ENCODE measurements around the gene TMEM132D. TPM values are rescaled to one million over a fixed set of nuclear protein-coding genes. Genes with fewer than 3 reads are reported as not detected.

Gene TMEM132D
- polyA plus RNA-seq, 1 donor: 1.2 TPM

DNA sequence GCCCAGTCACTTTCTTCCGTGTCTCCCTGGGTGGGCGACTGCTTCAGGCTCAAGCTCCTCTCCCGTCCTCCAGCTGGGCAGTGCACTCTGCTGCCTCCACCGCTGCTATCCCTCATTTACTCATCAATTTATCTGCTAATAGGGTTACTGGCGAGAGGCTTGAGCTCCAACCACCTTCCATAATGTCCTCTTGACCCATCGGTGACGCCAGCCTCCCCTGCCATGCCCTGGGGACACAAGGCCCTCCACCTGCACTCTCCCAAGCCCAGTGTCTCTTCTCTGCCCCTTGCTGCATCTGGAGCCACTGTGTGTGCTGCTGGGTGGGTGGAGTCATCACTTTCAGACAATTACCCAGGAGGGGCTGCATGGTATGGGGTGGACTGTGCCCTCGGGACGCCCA lies 78.5 kb downstream of the TMEM132D start:
- DNase-seq: no peak

DNA sequence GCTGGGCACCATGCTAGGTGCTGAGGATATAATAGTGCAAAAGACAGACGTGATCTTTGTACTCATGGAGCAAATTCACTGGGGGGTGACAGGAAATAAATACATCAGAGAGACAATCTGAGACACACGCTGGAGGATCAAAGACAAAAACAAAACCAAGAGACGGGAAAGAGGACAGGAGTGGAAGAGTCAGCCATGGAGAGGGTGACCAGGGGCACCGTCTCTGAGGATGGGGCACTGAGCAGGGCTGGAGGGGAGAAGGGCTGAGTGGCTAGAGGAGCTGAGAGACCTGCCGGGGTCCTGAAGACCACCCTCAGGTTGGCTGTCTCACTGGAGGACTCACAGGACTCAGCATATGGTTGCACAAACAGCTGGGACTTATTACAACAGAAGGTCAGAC lies 81.9 kb downstream of the TMEM132D start:
- no peak for DNase-seq

DNA sequence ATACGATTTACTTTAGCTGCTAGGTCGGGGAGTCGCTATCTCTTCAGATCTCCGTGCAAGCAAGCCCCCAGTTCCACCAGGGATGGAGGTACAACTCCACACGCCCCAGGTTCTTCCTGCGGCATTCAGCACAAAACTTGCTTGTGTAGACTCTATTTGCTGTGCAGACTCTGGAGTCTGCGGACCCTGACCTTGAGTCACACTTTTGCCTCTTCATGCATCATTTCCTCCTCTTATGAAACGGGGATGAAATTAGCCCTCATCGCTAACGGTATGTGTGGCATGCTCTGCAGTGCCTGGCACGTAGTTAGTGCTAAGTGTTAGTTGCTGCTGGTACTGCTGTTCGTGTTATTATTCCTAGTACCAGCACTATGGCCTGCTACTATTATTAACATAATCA lies 84.4 kb downstream of the TMEM132D start:
- DNase-seq: no peak

GRCh38 chr12:129815846-129816245 lies 88.0 kb downstream of the TMEM132D start:
- no peak for DNase-seq

GRCh38 chr12:129811963-129812362 lies 91.9 kb downstream of the TMEM132D start:
- DNase-seq: no peak

DNA sequence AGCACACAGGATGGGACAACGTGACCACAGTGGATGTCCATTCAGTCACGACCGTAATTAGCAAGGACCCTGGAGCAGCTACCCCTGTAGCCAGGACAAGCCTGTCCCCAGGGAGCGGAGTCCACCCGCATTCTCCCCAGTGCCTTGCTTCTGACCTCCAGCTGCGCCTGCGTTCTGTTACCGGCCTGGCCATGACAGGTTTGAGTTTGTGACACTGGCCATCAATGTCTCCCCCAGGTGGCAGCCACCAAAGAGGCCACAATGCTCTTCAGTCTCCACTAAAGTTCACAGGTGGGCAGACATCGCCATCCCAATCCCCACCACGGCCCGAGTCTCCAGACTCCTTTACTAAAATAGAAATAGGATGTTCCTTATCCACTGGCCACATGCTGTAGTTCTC lies 96.7 kb downstream of the TMEM132D start:
- no peak for DNase-seq

DNA sequence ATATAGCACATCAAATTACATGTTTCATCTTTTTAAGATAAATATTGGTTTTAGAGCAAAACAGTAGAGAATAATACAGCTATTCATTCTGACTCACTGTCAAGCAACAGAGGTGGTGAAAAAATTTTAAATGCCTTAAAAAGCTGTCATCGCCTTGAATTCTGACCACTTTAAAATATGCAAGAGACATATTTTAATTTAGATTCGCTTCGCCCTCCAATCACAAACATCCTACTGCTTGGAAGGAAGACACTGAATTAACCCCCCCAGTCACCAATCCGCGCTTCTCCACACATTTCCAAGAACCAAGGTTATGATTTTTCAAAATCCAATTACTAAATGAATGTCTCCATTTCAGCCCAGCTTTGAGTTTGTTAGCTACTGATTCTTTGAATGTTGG lies 112.4 kb downstream of the TMEM132D start:
- DNase-seq: no peak

DNA sequence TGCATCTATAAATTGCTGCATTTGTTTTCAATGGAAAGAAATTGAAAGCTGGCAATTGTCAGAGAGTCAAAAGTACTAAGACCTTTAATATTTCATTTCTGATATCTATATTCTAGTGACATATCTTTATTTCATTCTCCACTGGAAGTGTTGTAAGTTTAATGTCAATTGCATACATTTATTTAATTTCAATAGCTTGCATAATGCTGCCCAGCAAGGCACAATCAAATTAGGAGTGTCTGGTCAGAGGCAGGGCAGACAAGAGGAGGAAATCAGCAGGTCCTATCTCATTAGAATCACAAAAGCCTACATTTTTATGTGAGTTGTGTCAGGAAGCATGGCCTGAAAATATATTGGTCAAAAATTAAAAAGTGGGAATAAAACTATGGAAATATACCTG lies 112.9 kb downstream of the TMEM132D start:
- DNase-seq: no peak

GRCh38 chr12:129790331-129790730 lies 113.5 kb downstream of the TMEM132D start:
- DNase-seq: no peak

DNA sequence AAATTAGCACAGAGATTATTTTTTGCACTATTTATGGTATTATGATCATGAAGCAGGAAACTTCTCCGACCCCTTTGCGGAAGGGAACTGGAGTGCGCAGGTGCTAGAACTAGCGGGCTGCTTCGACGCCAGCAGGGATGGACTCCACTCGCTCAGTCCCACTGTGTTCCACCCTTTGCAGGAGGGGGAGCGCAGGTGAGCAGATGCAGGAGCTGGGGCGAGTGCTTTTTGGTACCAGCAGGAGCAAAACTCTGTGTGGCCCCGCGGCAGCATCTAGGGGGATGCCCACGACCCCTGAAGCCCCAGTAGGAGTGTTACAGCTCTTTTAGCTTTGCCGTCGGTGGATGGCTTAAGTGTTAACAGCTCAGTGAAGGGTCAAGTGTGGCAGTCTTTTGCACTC lies 113.9 kb downstream of the TMEM132D start:
- DNase-seq: no peak

DNA sequence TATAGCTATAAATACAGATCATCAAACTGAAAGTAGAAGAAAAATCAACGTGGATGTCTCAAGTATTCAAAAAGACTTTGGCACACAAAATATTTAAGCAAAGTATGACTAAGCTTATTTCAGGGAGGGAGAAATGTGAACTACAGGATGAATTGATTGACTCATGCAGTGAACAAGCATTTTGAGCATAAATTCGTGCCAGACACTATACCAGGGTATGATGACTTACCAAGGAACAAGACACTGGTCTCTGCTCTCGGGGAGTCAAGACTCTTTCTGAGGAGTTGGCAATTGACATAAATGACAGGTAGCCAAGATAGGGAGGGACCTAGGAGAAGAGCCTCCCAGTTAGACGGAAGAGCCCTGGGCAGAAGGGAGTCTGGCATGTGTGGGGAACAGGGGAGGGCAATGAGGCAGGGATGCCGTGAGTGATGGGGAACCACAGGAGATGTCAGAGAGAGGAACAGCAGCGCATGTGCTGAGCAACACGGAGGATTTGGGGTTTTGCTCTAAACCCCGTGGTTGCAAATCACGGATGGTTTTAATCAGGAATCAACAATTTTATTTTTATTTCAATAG lies 115.2 kb downstream of the TMEM132D start:
- no peak for DNase-seq

GRCh38 chr12:129779989-129780388 lies 123.8 kb downstream of the TMEM132D start:
- DNase-seq: no peak

GRCh38 chr12:129779033-129779432 lies 124.8 kb downstream of the TMEM132D start:
- no peak for DNase-seq

DNA sequence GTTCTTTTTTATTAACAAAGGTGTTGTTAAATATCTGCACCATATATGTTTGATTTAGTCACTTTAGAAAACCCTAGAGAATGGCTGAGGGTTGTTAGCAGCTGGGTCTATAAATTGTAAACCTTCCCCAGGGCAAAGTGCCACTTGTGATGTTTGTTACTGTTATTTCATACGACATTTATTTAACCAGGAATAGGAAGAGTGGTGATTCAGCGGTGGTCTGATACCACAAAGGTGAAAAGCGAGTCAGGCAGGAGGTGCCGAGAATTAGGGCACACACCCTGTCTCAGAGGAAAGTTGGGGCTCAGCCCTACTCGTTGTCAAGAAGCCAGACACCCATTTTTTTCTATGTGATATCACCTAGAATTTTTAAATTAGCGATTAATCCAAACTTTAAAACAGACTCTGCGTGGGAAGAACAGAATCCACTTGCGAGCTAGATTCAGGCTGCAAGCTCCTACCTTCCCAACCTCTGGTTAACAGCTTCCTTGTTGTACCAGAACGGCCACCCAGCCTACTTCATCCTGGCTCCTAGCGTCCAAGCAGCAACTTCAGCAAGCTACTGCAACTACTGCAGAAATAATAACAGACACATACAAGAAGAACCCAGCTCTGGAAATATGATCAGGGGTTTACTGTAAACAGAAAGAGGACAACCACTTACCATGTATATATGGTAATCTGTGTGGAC lies 126.7 kb downstream of the TMEM132D start:
- no peak for DNase-seq

DNA sequence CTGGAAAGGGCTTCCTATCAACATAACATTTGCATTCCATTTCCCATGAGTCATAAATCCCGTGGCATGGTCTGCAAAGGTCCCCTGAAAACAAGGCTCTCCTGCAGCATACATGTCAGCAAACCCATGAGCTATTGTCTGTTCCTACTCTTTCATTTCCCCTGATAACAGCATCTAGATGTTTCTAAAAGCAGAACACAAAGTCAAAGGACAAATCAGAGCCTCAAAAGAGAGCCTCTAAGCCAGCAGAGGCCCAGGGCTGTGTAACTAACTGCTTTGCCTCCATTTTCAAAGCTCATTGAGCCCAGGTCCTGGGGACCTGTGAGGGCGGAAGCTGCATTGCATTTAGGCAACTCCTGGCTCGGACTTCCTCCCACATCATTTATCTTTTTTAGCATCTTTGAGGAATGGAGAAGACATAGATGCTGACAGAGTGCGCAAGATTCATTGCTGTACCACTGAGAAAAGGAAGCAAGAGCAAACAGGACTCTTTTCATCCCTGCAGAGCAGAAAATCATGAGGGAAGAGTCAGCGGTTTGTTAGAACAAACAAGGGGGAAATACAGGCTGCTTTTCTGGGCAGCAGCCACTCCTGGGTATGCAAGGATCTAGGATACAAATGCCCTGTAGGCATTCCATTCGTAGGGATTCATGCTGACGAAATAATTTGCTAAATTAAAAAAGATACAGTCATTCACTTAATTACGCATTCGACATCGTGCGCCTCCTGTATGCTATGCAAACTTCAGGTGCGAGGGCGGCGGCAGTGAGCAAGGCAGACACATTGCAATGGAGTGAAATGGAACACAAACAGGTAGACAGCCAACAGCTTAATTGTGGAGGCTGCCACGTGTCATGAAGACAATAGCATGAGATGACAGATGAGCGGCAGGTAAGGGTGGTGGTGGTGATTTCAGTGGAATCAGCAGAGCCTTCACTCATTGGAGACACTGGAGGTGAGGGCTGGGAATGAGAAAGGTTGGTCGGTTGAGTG lies 131.0 kb downstream of the TMEM132D start:
- no peak for DNase-seq

DNA sequence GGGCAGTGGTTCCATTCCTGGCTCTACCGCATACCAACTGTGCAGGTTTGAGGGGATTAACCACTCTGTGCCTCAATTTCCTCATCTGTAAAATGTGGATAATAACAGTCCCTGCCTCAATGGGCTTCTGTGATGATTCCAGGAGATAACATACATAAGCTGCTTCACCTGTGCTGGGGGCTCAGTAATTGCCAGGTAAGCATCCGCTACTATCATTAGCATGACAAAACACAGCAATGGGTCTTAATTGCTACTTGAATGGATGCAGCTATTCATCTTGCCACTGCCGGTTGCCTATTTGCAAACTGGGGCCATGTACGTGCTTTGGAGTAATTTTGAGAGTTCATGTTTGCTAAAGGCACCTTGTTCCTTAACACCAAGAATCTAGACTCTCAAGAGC lies 132.6 kb downstream of the TMEM132D start:
- DNase-seq: no peak

GRCh38 chr12:129765719-129766118 lies 138.1 kb downstream of the TMEM132D start:
- no peak for DNase-seq

GRCh38 chr12:129762436-129762835 lies 141.4 kb downstream of the TMEM132D start:
- no peak for DNase-seq

GRCh38 chr12:129753586-129753985 lies 150.2 kb downstream of the TMEM132D start:
- no peak for DNase-seq

DNA sequence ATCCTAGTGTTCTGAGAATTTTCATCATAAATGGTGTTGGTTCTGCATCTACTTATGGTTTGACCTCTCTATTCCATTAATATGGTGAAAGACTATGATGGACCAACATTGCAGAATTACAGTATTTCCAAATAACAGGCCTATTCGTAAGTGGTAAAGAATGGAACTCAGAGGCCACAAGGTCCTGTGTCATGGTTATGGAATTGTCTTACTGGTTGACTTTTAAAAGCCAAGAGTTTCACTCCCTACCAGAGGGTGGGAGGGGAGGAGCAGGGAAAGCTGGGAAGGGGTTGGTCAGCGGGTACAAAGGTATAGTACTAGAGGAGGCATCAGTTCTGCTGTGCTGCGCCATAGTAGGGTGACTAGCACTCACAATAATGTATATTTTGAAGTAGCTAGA lies 153.4 kb downstream of the TMEM132D start:
- no peak for DNase-seq

DNA sequence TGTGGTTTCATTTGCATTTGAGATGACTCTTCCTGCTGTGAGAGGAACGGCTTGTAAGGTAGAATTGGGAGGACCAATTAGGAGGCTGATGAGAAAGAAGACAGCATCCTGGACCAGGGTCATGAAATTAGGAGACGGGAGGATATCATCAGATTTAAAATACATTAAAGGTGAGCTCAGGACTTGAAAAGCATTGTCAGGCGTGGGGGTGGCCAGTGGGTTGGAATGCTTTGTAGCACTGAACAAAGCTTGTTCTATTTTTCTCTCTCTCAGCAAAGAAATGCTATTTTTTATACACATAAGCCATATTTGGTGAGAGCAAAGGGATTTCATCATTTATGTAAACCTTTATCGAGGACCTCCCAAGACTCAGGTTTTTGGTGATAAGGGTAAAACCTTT lies 157.5 kb downstream of the TMEM132D start:
- DNase-seq: no peak

DNA sequence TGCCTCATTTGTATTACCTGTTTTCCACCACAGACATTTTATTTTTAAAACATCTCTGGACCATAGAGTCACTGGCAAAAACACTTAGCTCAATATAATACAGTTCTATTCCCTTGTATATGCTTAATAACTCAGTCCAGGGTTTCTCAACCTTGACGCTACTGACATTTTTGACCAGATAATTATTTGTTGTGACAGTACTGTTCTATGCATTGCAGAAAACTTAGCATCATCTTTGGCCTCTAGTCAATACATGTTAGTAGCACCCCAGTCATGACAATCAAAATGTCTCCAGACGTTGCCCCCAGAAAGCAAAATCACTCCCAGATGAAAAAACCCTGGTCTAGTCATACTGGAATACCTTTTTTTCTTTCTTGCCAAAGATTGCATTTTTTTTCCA lies 174.7 kb downstream of the TMEM132D start:
- DNase-seq: no peak

- no peak for DNase-seq
Measured at GRCh38 chr12:129727100-129727499, 176.7 kb downstream of the TMEM132D start.

DNA sequence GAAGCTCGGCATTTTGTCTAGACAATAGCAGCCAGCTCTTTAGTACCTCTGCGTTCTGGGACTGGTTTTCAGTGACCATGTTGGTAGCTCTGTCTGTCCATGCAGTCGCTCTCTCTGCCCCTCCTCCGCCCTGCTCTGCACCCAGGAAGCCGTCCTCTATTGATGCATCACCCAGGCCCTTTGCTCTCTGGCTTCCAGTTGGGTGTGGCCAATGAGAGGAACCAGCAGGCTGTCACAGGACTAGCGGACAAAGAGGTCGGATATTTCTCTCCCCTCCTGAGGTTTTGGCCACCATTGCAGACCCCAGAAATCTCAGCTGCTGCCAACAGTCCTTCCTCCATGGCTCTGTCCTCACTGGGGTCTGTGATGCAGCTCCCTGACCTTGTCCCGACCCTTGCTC lies 180.6 kb downstream of the TMEM132D start:
- no peak for DNase-seq
